Neural cell (in vitro differentiated cells): ENCODE data around the gene ARHGAP45. TPM values are rescaled to one million over a fixed set of nuclear protein-coding genes. Genes with fewer than 3 reads are reported as not detected.

Source experiments
- H2AFZ ChIP-seq: fragments of 200-600, 300-800 bp; sonication (generic), shearing (Covaris generic); 2 replicates; pipeline ENCODE4 v1.6.0; 2014; ENCODE audit warnings: low read depth, mild to moderate bottlenecking, antibody characterized with exemption, low read length, moderate library complexity
- H3F3A ChIP-seq: fragments of 200-600 bp; shearing (Covaris generic); 2 replicates; pipeline ENCODE4 v1.6.1; 2016; ENCODE audit warnings: mild to moderate bottlenecking, moderate library complexity, mixed read lengths, antibody characterized with exemption, low read length; ENCODE audit not compliant: insufficient read depth, poor library complexity, severe bottlenecking
- H3K27ac ChIP-seq: fragments of 200-600, 300-800 bp; sonication (generic), shearing (Covaris generic); 2 replicates; pipeline ENCODE4 v1.5.1; 2014; ENCODE audit warnings: mild to moderate bottlenecking, low read length, moderate library complexity
- H3K27me3 ChIP-seq: fragments of 300-800, 200-600 bp; sonication (generic), shearing (Covaris generic); 2 replicates; pipeline ENCODE4 v1.6.0; 2014; ENCODE audit warnings: mild to moderate bottlenecking, low read depth, low read length, moderate library complexity; ENCODE audit not compliant: insufficient read depth
- H3K36me3 ChIP-seq: fragments of 300-800, 200-600 bp; sonication (generic), shearing (Covaris generic); 2 replicates; pipeline ENCODE4 v1.5.1; 2014; ENCODE audit warnings: mild to moderate bottlenecking, antibody characterized with exemption, low read length, moderate library complexity; ENCODE audit not compliant: insufficient read depth
- H3K4me2 ChIP-seq: fragments of 300-800, 200-600 bp; sonication (generic), shearing (Covaris generic); 2 replicates; pipeline ENCODE4 v1.6.0; 2014; ENCODE audit warnings: mild to moderate bottlenecking, low read length
- H3K4me3 ChIP-seq: fragments of 300-800, 200-600 bp; sonication (generic), shearing (Covaris generic); 2 replicates; pipeline ENCODE4 v1.5.1; 2014; ENCODE audit warnings: mild to moderate bottlenecking, low read length, moderate library complexity
- H3K79me2 ChIP-seq: fragments of 200-600 bp; shearing (Covaris generic); replicated peaks from 2 replicates; pipeline ENCODE4 v1.6.0; 2014; ENCODE audit warnings: mild to moderate bottlenecking, low read length, moderate library complexity; ENCODE audit not compliant: insufficient read depth
- H3K9ac ChIP-seq: fragments of 300-800, 200-600 bp; sonication (generic), shearing (Covaris generic); 2 replicates; pipeline ENCODE4 v1.6.1; 2016; ENCODE audit warnings: mild to moderate bottlenecking, low read length, mixed read lengths
- H3K9me2 ChIP-seq: fragments of 200-600 bp; shearing (Covaris generic); 2 replicates; pipeline ENCODE4 v1.6.1; 2016; ENCODE audit warnings: mild to moderate bottlenecking, low read length, mixed read lengths; ENCODE audit not compliant: insufficient read depth
- H3K9me3 ChIP-seq: fragments of 200-600, 300-800 bp; sonication (generic), shearing (Covaris generic); 2 replicates; pipeline ENCODE4 v1.6.1; 2016; ENCODE audit warnings: mild to moderate bottlenecking, mixed run types, low read length, moderate library complexity, mixed read lengths
- H4K20me1 ChIP-seq: fragments of 200-600 bp; shearing (Covaris generic); 2 replicates; pipeline ENCODE4 v1.6.1; 2016; ENCODE audit warnings: mild to moderate bottlenecking, mixed run types; ENCODE audit not compliant: insufficient read depth
- EP300 ChIP-seq: fragments of 450-650 bp; conservative IDR thresholded peaks from 2 replicates; pipeline ENCODE4 v1.6.1; 2014; ENCODE audit warnings: antibody characterized with exemption, mild to moderate bottlenecking, moderate library complexity; ENCODE audit not compliant: poor library complexity, severe bottlenecking
- EZH2 ChIP-seq: fragments of 200-600, 300-800 bp; shearing (Covaris generic), sonication (generic); IDR thresholded peaks from 2 replicates; pipeline ENCODE4 v1.6.1; 2014; ENCODE audit warnings: antibody characterized with exemption, low read length, borderline replicate concordance, mild to moderate bottlenecking; ENCODE audit not compliant: insufficient read depth, poor library complexity, severe bottlenecking
- MXI1 ChIP-seq: fragments of 450-650 bp; conservative IDR thresholded peaks from 2 replicates; pipeline ENCODE4 v1.6.1; 2014; ENCODE audit warnings: antibody characterized with exemption, mild to moderate bottlenecking; ENCODE audit not compliant: poor library complexity, severe bottlenecking
- POLR2AphosphoS5 ChIP-seq: IDR thresholded peaks from 2 replicates; pipeline ENCODE4 v1.6.1; 2012
- RAD21 ChIP-seq: fragments of 450-650 bp; conservative IDR thresholded peaks from 2 replicates; pipeline ENCODE4 v1.6.1; 2014; ENCODE audit warnings: antibody characterized with exemption, mild to moderate bottlenecking, moderate library complexity
- SMC3 ChIP-seq: fragments of 450-650 bp; conservative IDR thresholded peaks from 2 replicates; pipeline ENCODE4 v1.6.1; 2014; ENCODE audit warnings: antibody characterized with exemption, mild to moderate bottlenecking, moderate library complexity; ENCODE audit not compliant: poor library complexity
- TAF1 ChIP-seq: IDR thresholded peaks from 2 replicates; pipeline ENCODE4 v1.6.1; 2012; ENCODE audit warnings: low read depth
- polyA plus RNA-seq: library from polyadenylated mRNA; depleted of rRNA; stranded (reverse); fragments of >200 nt; gene quantifications from 2 replicates; pipeline ENCODE4 v1.2.3, GENCODE V29; 2014
- TF ChIP-seq, protein P1 (sequence below): IDR thresholded peaks from 2 replicates; pipeline ENCODE4 v1.6.1; 2012; ENCODE audit warnings: borderline replicate concordance
- TF ChIP-seq, protein P2 (sequence below): fragments of 450-650 bp; IDR thresholded peaks from 2 replicates; pipeline ENCODE4 v1.5.1; 2014; ENCODE audit warnings: antibody characterized with exemption, mild to moderate bottlenecking, moderate library complexity; ENCODE audit not compliant: poor library complexity, severe bottlenecking

ARHGAP45 gene
- polyA plus RNA-seq, 1 donor from 2014 or later = 3.3 TPM

DNA sequence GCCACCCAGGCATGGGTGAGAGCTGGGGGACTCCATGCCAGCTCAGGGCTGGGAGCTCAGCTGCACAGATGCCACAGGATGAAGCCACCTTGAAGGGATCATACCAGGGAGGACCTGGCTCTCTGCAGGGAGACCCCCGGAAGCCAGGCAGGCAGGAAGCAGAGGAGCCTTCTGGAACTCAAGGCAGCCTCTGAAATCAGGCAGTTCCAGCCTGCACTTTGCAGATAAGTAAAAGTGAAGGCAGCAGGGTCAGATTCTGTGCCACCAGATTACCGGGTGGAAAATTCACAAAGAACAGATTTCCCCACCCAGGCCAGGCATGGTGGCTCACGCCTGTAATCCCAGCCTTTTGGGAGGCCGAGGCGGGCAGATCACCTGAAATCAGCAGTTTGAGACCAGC, 48.6 kb upstream of the ARHGAP45 start:
- H3F3A ChIP-seq = no peaks in the 10 kb centered on the region
- H4K20me1 ChIP-seq = peaks cover 12% of the 10 kb centered on the region
- peak overlapping the region; percentile 16 for H3K9ac ChIP-seq

DNA sequence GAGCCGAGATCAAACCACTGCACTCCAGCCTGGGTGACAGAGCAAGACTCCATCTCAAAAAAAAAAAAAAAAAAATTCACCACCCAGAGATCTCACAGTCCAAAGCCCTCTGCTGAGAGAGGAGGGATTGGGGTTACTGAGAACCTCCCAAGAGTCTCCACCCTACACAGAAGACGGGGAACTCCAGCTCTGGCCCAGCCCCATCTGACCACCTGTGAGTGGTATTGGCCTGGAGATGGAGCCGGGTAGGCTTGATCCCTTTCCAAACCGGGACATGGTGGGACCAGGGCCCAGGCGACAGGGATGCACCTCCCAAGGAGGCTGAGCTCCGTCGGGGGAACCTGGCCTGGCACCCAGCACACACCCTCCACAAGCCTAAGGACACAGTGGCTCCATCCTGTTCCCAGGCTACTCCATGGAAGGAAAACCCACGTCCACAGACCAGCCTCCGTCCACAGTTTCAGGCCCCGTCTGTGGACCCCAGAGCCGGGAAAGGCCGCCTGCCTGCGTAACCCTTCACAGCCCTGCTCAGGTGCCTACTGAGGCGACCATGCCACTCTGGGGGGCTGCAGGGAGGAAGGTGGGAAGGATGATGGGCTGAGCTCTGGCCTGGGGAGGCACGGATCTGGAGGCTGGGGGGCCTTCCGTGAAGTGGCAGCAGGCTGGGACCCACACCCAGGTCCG, 47.9 kb upstream of the ARHGAP45 start:
- Histone ChIP-seq H3K9me3 (no peaks in the 10 kb centered on the region), H4K20me1 (peaks cover 12% of the 10 kb centered on the region), H2AFZ (no peak overlapping the region), H3K27me3 (no peaks in the 10 kb centered on the region), H3K27ac (no peak overlapping the region), H3K4me3 (peak overlapping the region; percentile 95), H3K9ac (peak overlapping the region; percentile 85), H3K36me3 (no peaks in the 10 kb centered on the region), H3K9me2 (no peaks in the 10 kb centered on the region), H3F3A (no peaks in the 10 kb centered on the region), H3K4me2 (no peak overlapping the region), H3K79me2 (peaks cover 43% of the 10 kb centered on the region)
- TF ChIP-seq, protein P1, sequence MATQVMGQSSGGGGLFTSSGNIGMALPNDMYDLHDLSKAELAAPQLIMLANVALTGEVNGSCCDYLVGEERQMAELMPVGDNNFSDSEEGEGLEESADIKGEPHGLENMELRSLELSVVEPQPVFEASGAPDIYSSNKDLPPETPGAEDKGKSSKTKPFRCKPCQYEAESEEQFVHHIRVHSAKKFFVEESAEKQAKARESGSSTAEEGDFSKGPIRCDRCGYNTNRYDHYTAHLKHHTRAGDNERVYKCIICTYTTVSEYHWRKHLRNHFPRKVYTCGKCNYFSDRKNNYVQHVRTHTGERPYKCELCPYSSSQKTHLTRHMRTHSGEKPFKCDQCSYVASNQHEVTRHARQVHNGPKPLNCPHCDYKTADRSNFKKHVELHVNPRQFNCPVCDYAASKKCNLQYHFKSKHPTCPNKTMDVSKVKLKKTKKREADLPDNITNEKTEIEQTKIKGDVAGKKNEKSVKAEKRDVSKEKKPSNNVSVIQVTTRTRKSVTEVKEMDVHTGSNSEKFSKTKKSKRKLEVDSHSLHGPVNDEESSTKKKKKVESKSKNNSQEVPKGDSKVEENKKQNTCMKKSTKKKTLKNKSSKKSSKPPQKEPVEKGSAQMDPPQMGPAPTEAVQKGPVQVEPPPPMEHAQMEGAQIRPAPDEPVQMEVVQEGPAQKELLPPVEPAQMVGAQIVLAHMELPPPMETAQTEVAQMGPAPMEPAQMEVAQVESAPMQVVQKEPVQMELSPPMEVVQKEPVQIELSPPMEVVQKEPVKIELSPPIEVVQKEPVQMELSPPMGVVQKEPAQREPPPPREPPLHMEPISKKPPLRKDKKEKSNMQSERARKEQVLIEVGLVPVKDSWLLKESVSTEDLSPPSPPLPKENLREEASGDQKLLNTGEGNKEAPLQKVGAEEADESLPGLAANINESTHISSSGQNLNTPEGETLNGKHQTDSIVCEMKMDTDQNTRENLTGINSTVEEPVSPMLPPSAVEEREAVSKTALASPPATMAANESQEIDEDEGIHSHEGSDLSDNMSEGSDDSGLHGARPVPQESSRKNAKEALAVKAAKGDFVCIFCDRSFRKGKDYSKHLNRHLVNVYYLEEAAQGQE = no peak
- TF ChIP-seq, protein P2, sequence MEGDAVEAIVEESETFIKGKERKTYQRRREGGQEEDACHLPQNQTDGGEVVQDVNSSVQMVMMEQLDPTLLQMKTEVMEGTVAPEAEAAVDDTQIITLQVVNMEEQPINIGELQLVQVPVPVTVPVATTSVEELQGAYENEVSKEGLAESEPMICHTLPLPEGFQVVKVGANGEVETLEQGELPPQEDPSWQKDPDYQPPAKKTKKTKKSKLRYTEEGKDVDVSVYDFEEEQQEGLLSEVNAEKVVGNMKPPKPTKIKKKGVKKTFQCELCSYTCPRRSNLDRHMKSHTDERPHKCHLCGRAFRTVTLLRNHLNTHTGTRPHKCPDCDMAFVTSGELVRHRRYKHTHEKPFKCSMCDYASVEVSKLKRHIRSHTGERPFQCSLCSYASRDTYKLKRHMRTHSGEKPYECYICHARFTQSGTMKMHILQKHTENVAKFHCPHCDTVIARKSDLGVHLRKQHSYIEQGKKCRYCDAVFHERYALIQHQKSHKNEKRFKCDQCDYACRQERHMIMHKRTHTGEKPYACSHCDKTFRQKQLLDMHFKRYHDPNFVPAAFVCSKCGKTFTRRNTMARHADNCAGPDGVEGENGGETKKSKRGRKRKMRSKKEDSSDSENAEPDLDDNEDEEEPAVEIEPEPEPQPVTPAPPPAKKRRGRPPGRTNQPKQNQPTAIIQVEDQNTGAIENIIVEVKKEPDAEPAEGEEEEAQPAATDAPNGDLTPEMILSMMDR = no peak
- TF ChIP-seq RAD21 (no peak), EP300 (no peak), TAF1 (no peak), EZH2 (no peak), MXI1 (no peak), POLR2AphosphoS5 (no peak), SMC3 (no peak)

More for the DNA sequence above, 48.6 kb upstream of the ARHGAP45 start:
- Histone ChIP-seq H3K4me3 (peak overlapping the region; percentile 16), H3K4me2 (no peak overlapping the region), H3K27me3 (no peaks in the 10 kb centered on the region), H3K36me3 (no peaks in the 10 kb centered on the region), H3K9me2 (no peaks in the 10 kb centered on the region), H3K9me3 (no peaks in the 10 kb centered on the region), H3K27ac (no peak overlapping the region), H2AFZ (no peak overlapping the region), H3K79me2 (peaks cover 43% of the 10 kb centered on the region)
- TF ChIP-seq, protein P1 = no peak
- TF ChIP-seq MXI1 (no peak), SMC3 (no peak), POLR2AphosphoS5 (no peak), EZH2 (no peak), TAF1 (no peak), EP300 (no peak), RAD21 (no peak)
- TF ChIP-seq, protein P2 = no peak
